HepG2 (cell line): ENCODE results near the gene IQCC. TPM values are rescaled to one million over a fixed set of nuclear protein-coding genes. Genes with fewer than 3 reads are reported as not detected.

ENCODE experiments used
- ELF3 ChIP-seq: IDR thresholded peaks from 2 replicates; pipeline ENCODE4 v1.6.1; 2016; ENCODE audit warnings: missing genetic modification reagents, missing compliant biosample characterization
- NKX3-1 ChIP-seq: sonication (generic); formaldehyde crosslinking; IDR thresholded peaks from 2 replicates; pipeline ENCODE4 v1.5.0; 2020; ENCODE audit warnings: missing genetic modification reagents
- ZNF749 ChIP-seq: sonication (generic); formaldehyde crosslinking; IDR thresholded peaks from 2 replicates; pipeline ENCODE4 v1.8.0; 2022; ENCODE audit warnings: mild to moderate bottlenecking, missing genetic modification reagents, moderate library complexity, borderline replicate concordance
- polyA plus RNA-seq, 8 experiments: library from polyadenylated mRNA; depleted of rRNA in 3 of 8; stranded (reverse) in 7 of 8; unstranded in 1 of 8; fragments of >200 nt; fragmentation: Illumina TruSeq in 4 of 8; extraction: Trizol in 4 of 8; gene quantifications; 2 replicates each; pipeline versions ENCODE4 v1.2.1 to v1.2.3, GENCODE V29; 2011 to 2016; ENCODE audit warnings: low read depth in 4 of 8, missing spikeins in 1 of 8, mixed read lengths in 1 of 8; ENCODE audit not compliant: insufficient read depth in 1 of 8
- total RNA-seq, 5 experiments: library from RNA; depleted of rRNA; stranded (reverse); fragments of >200 nt; fragmentation: Illumina TruSeq; extraction: Trizol; gene quantifications; 2 replicates each; pipeline ENCODE4 v1.2.3, GENCODE V29; 2016; ENCODE audit warnings: low read depth in 1 of 5
- TF ChIP-seq, protein P1 (sequence below): sonication (generic); formaldehyde crosslinking; IDR thresholded peaks from 2 replicates; pipeline ENCODE4 v1.8.0; 2023; ENCODE audit warnings: mild to moderate bottlenecking, missing genetic modification reagents
- TF ChIP-seq, protein P2 (sequence below): sonication (generic); formaldehyde crosslinking; IDR thresholded peaks from 2 replicates; pipeline ENCODE4 v1.4.0; 2020; ENCODE audit warnings: missing genetic modification reagents
- TF ChIP-seq, protein P3 (sequence below): sonication (generic); formaldehyde crosslinking; IDR thresholded peaks from 2 replicates; pipeline ENCODE4 v1.4.0; 2020; ENCODE audit warnings: missing genetic modification reagents
- TF ChIP-seq, protein P4 (sequence below): IDR thresholded peaks from 2 replicates; pipeline ENCODE4 v1.6.1; 2016; ENCODE audit warnings: low read depth, control low read depth

Gene IQCC
- total and polyA plus RNA-seq, 2 of the 13 experiments (the other 11 are each of a cell fraction or from before 2014, with no cell fraction given): 1.7 to 3.0 TPM

DNA sequence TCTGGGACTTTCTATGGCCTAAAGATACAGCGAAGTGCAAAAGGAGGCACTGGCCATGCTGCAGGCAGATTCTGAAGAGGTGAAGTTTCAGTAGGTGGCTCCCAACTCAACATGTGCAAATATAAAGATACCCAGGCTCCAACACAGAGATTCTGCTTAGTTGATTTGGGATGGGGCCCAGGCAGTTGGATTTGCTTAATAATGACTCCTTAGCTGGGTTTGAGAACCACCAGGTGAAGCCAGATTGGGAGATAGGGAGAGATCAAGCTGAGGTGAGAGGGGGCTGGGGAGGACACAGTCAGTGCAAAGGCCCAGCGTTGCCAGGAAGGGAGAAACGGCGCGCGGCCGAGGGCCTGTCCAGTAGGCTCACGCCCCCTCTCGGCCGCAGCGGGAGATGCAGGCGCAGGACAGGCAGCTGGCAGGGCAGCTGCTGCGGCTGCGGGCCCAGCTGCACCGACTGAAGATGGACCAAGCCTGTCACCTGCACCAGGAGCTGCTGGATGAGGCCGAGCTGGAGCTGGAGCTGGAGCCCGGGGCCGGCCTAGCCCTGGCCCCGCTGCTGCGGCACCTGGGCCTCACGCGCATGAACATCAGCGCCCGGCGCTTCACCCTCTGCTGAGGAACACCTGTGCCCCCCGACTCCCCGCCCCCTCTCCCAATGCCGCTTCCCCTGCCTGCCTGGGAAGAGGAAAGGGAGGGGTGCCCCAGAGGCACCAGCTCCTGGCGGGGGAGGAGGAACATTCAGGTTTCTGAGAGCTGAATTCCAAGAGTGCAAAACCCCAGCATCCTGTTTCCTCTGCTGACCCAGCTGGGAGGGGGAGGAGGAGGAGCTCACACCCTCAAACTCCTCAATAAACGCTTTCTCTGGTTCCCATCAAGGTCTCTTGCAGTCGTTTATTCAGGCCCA lies 42.8 kb downstream of the IQCC start (continued):
- TF ChIP-seq, protein P1, sequence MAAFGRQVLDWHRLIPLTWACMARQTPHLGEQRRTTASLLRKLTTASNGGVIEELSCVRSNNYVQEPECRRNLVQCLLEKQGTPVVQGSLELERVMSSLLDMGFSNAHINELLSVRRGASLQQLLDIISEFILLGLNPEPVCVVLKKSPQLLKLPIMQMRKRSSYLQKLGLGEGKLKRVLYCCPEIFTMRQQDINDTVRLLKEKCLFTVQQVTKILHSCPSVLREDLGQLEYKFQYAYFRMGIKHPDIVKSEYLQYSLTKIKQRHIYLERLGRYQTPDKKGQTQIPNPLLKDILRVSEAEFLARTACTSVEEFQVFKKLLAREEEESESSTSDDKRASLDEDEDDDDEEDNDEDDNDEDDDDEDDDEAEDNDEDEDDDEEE (CRISPR knock-in tag): peak; percentile 54; the same call in 1 of the 2 replicates
- TF ChIP-seq, protein P2, sequence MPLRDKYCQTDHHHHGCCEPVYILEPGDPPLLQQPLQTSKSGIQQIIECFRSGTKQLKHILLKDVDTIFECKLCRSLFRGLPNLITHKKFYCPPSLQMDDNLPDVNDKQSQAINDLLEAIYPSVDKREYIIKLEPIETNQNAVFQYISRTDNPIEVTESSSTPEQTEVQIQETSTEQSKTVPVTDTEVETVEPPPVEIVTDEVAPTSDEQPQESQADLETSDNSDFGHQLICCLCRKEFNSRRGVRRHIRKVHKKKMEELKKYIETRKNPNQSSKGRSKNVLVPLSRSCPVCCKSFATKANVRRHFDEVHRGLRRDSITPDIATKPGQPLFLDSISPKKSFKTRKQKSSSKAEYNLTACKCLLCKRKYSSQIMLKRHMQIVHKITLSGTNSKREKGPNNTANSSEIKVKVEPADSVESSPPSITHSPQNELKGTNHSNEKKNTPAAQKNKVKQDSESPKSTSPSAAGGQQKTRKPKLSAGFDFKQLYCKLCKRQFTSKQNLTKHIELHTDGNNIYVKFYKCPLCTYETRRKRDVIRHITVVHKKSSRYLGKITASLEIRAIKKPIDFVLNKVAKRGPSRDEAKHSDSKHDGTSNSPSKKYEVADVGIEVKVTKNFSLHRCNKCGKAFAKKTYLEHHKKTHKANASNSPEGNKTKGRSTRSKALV (CRISPR knock-in tag): peak; percentile 45; the same call in 1 of the 2 replicates
- TF ChIP-seq ZNF749 (CRISPR knock-in tag): 0 out of 2 replicates have a peak, but pooled peaks have one; percentile 47
- TF ChIP-seq, protein P3, sequence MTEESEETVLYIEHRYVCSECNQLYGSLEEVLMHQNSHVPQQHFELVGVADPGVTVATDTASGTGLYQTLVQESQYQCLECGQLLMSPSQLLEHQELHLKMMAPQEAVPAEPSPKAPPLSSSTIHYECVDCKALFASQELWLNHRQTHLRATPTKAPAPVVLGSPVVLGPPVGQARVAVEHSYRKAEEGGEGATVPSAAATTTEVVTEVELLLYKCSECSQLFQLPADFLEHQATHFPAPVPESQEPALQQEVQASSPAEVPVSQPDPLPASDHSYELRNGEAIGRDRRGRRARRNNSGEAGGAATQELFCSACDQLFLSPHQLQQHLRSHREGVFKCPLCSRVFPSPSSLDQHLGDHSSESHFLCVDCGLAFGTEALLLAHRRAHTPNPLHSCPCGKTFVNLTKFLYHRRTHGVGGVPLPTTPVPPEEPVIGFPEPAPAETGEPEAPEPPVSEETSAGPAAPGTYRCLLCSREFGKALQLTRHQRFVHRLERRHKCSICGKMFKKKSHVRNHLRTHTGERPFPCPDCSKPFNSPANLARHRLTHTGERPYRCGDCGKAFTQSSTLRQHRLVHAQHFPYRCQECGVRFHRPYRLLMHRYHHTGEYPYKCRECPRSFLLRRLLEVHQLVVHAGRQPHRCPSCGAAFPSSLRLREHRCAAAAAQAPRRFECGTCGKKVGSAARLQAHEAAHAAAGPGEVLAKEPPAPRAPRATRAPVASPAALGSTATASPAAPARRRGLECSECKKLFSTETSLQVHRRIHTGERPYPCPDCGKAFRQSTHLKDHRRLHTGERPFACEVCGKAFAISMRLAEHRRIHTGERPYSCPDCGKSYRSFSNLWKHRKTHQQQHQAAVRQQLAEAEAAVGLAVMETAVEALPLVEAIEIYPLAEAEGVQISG (CRISPR knock-in tag): peak; percentile 69
- no peak for TF ChIP-seq NKX3-1 (CRISPR knock-in tag)
- TF ChIP-seq ELF3 (CRISPR knock-in tag): peak; percentile 48; the same call in 1 of the 2 replicates
- TF ChIP-seq, protein P4, sequence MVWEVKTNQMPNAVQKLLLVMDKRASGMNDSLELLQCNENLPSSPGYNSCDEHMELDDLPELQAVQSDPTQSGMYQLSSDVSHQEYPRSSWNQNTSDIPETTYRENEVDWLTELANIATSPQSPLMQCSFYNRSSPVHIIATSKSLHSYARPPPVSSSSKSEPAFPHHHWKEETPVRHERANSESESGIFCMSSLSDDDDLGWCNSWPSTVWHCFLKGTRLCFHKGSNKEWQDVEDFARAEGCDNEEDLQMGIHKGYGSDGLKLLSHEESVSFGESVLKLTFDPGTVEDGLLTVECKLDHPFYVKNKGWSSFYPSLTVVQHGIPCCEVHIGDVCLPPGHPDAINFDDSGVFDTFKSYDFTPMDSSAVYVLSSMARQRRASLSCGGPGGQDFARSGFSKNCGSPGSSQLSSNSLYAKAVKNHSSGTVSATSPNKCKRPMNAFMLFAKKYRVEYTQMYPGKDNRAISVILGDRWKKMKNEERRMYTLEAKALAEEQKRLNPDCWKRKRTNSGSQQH (CRISPR knock-in tag): peak; percentile 80; the same call in 1 of the 2 replicates
